Fibroblast of skin of back (primary cell): ENCODE measurements around the gene HOXA1.
"Not testable (repeated sequence)": the region's sequence is repeated elsewhere in the genome, so short reads cannot be mapped to it uniquely, and the experiment has no call there.

ENCODE experiments used
- DNase-seq: peaks from one replicate; pipeline ENCODE4 v3.0.0-alpha.2; 2013

Gene HOXA1

GRCh38 chr7:27045066-27045465 is 50.7 kb downstream of the HOXA1 start:
- not testable (repeated sequence) for DNase-seq
